HepG2 (cell line): Measurements from ENCODE around the gene TREML4. TPM values are rescaled to one million over a fixed set of nuclear protein-coding genes. Genes with fewer than 3 reads are reported as not detected.

Experiments
- ATAC-seq: fragments of 200-7000 bp; cut with Tn5 transposase; 3 replicates; pipeline ENCODE4 v1.9.1; 2020; ENCODE audit warnings: mild to moderate bottlenecking, moderate library complexity
- BruUV-seq: library from RNA; stranded (reverse); fragments of 400-500 nt; replicated peaks from 2 replicates; lab custom pipeline; 2021; lab: Mats Ljungman, UMichigan
- CTCF ChIA-PET: fragments of 300-600 bp; formaldehyde crosslinking; extraction: SDS; loops from one replicate; lab custom pipeline; 2021; ENCODE audit warnings: low total read pairs, inconsistent platforms, low intra/inter-chr PET ratio; lab: Yijun Ruan, JAX
- POLR2A ChIA-PET: fragments of 350-600 bp; sonication (Branson Sonifier 250); formaldehyde crosslinking; loops from one replicate; lab custom pipeline; 2020; ENCODE audit warnings: antibody characterized with exemption, inconsistent platforms; lab: Yijun Ruan, JAX
- DNase-seq: peaks from one replicate; pipeline ENCODE4 v3.0.0-alpha.2; 2015; ENCODE audit warnings: low spot score
- FAIRE-seq: peaks from 3 replicates; lab custom pipeline; 2011; peaks lifted over from hg19 to GRCh38; lab: Jason Lieb, UNC
- H2AFZ ChIP-seq: one replicate; pipeline ENCODE4 v1.6.1; 2011; ENCODE audit warnings: low read length, inconsistent platforms
- H3K27ac ChIP-seq: fragments of 300-600 bp; 3 replicates; pipeline ENCODE4 v1.8.0; 2011; ENCODE audit warnings: mixed run types, mild to moderate bottlenecking, mixed read lengths, low read length, inconsistent platforms; ENCODE audit not compliant: insufficient read depth; ENCODE audit errors: extremely low read length
- H3K27me3 ChIP-seq, 2 experiments: fragments of 200-600 bp in 1 of 2; 2 replicates in 1 of 2; 3 replicates in 1 of 2; pipeline versions ENCODE4 v1.6.0 to v1.8.0; 2011; ENCODE audit warnings: low read length in 2 of 2, mild to moderate bottlenecking in 2 of 2, moderate library complexity in 2 of 2, inconsistent platforms in 1 of 2; ENCODE audit not compliant: insufficient read depth in 2 of 2, control insufficient read depth in 1 of 2
- H3K36me3 ChIP-seq, 2 experiments: fragments of 200-600 bp in 1 of 2; replicated peaks in 1 of 2; 2 replicates in 1 of 2; 3 replicates in 1 of 2; pipeline versions ENCODE4 v1.5.1 to v1.8.0; 2011; ENCODE audit warnings: low read length in 2 of 2, inconsistent platforms in 1 of 2; ENCODE audit not compliant: insufficient read depth in 2 of 2, control insufficient read depth in 1 of 2
- H3K4me1 ChIP-seq: 2 replicates; pipeline ENCODE4 v1.5.1; 2012; ENCODE audit warnings: low read length, inconsistent platforms; ENCODE audit not compliant: insufficient read depth
- H3K4me2 ChIP-seq: 2 replicates; pipeline ENCODE4 v1.6.0; 2011; ENCODE audit warnings: low read depth, low read length, inconsistent platforms
- H3K4me3 ChIP-seq, 3 experiments: fragments of 200-600 bp in 1 of 3; sonication (generic), shearing (Covaris generic) in 1 of 3; replicated peaks in 1 of 3; 2 replicates each; pipeline ENCODE4 v1.5.1; 2011 to 2016; ENCODE audit warnings: low read length in 3 of 3, inconsistent platforms in 2 of 3, low read depth in 2 of 3, mild to moderate bottlenecking in 2 of 3, control low read depth in 1 of 3, mixed read lengths in 1 of 3; ENCODE audit not compliant: insufficient read depth in 1 of 3
- H3K79me2 ChIP-seq: one replicate; pipeline ENCODE4 v1.6.1; 2011; ENCODE audit warnings: low read length, inconsistent platforms; ENCODE audit not compliant: insufficient read depth
- H3K9ac ChIP-seq: 2 replicates; pipeline ENCODE4 v1.6.0; 2011; ENCODE audit warnings: mild to moderate bottlenecking, low read depth, low read length, inconsistent platforms; ENCODE audit not compliant: insufficient read depth
- H3K9me3 ChIP-seq: 2 replicates; pipeline ENCODE4 v1.5.1; 2012; ENCODE audit warnings: mild to moderate bottlenecking, low read length
- H4K20me1 ChIP-seq: 2 replicates; pipeline ENCODE4 v1.6.0; 2011; ENCODE audit warnings: inconsistent platforms, mild to moderate bottlenecking, low read length, moderate library complexity; ENCODE audit not compliant: insufficient read depth
- CERS6 ChIP-seq: sonication (generic); formaldehyde crosslinking; IDR thresholded peaks from 2 replicates; pipeline ENCODE4 v1.5.0; 2020; ENCODE audit warnings: missing genetic modification reagents
- CTCF ChIP-seq: sonication (generic); formaldehyde crosslinking; IDR thresholded peaks from 2 replicates; pipeline ENCODE4 v1.5.0; 2020; ENCODE audit warnings: mild to moderate bottlenecking, missing genetic modification reagents, moderate library complexity
- GATAD1 ChIP-seq: IDR thresholded peaks from 2 replicates; pipeline ENCODE4 v1.6.1; 2016; ENCODE audit warnings: missing genetic modification reagents, missing compliant biosample characterization
- GFI1 ChIP-seq: sonication (generic); formaldehyde crosslinking; IDR thresholded peaks from 2 replicates; pipeline ENCODE4 v1.5.0; 2020; ENCODE audit warnings: missing genetic modification reagents, mild to moderate bottlenecking, borderline replicate concordance
- GPBP1L1 ChIP-seq: sonication (generic); formaldehyde crosslinking; IDR thresholded peaks from 2 replicates; pipeline ENCODE4 v1.5.0; 2020; ENCODE audit warnings: mild to moderate bottlenecking, missing genetic modification reagents
- HMGA1 ChIP-seq: sonication (generic); formaldehyde crosslinking; conservative IDR thresholded peaks from 2 replicates; pipeline ENCODE4 v1.4.0; 2020; ENCODE audit warnings: missing genetic modification reagents
- KDM5B ChIP-seq: sonication (generic); formaldehyde crosslinking; IDR thresholded peaks from 2 replicates; pipeline ENCODE4 v1.4.0; 2020; ENCODE audit warnings: missing genetic modification reagents, mild to moderate bottlenecking, borderline replicate concordance
- NCOA2 ChIP-seq: sonication (generic); formaldehyde crosslinking; IDR thresholded peaks from 2 replicates; pipeline ENCODE4 v1.8.0; 2022; ENCODE audit warnings: inconsistent platforms
- ONECUT2 ChIP-seq: sonication (generic); formaldehyde crosslinking; IDR thresholded peaks from 2 replicates; pipeline ENCODE4 v1.4.0; 2020; ENCODE audit warnings: missing genetic modification reagents
- PCBP2 ChIP-seq: fragments of 200-400 bp; formaldehyde crosslinking; optimal IDR thresholded peaks from 2 replicates; pipeline ENCODE3; 2018; ENCODE audit warnings: low read length, low read depth; ENCODE audit not compliant: poor library complexity, severe bottlenecking
- POLR2AphosphoS5 ChIP-seq: IDR thresholded peaks from 2 replicates; pipeline ENCODE4 v1.6.1; 2012; ENCODE audit warnings: low read depth, low read length
- RXRA ChIP-seq: sonication (generic); formaldehyde crosslinking; IDR thresholded peaks from 2 replicates; pipeline ENCODE4 v1.5.1; 2020; ENCODE audit warnings: missing genetic modification reagents
- SNAPC2 ChIP-seq: sonication (generic); formaldehyde crosslinking; IDR thresholded peaks from 2 replicates; pipeline ENCODE4 v1.8.1; 2022; ENCODE audit warnings: mild to moderate bottlenecking, missing genetic modification reagents
- TSC22D2 ChIP-seq: sonication (generic); formaldehyde crosslinking; IDR thresholded peaks from 2 replicates; pipeline ENCODE4 v1.5.1; 2020; ENCODE audit warnings: missing genetic modification reagents, mild to moderate bottlenecking, borderline replicate concordance
- ZKSCAN1 ChIP-seq: fragments of 150-350 bp; IDR thresholded peaks from 2 replicates; pipeline ENCODE4 v1.6.1; 2014; ENCODE audit warnings: low read length
- ZNF101 ChIP-seq: sonication (generic); formaldehyde crosslinking; IDR thresholded peaks from 2 replicates; pipeline ENCODE4 v1.4.0; 2020; ENCODE audit warnings: mild to moderate bottlenecking, low read depth, missing genetic modification reagents, borderline replicate concordance
- WGBS: methylation state at CpG from one replicate; pipeline ENCODE4 v1.1.6; 2017; ENCODE audit warnings: low lambda C conversion rate; 5-methylcytosine and 5-hydroxymethylcytosine counted together
- in situ Hi-C: cut with HindIII; loops from 2 replicates; pipeline ENCODE4 v1.10.0; 2017; ENCODE audit warnings: low pct_unique_long_range_greater_than_20kb; ENCODE audit not compliant: extremely low pct_ligation_motif_present
- intact Hi-C: fragments of 100-400 bp; cut with micrococcal nuclease; formaldehyde crosslinking; loops from one replicate; pipeline ENCODE4 v1.10.0; 2022; ENCODE audit not compliant: unreplicated experiment
- polyA plus RNA-seq, 8 experiments: library from polyadenylated mRNA; depleted of rRNA in 3 of 8; stranded (reverse) in 7 of 8; unstranded in 1 of 8; fragments of >200 nt; fragmentation: Illumina TruSeq in 4 of 8; extraction: Trizol in 4 of 8; gene quantifications; 2 replicates each; pipeline versions ENCODE4 v1.2.1 to v1.2.3, GENCODE V29; 2011 to 2016; ENCODE audit warnings: low read depth in 4 of 8, missing spikeins in 1 of 8, mixed read lengths in 1 of 8; ENCODE audit not compliant: insufficient read depth in 1 of 8
- total RNA-seq, 5 experiments: library from RNA; depleted of rRNA; stranded (reverse); fragments of >200 nt; fragmentation: Illumina TruSeq; extraction: Trizol; gene quantifications; 2 replicates each; pipeline ENCODE4 v1.2.3, GENCODE V29; 2016; ENCODE audit warnings: low read depth in 1 of 5

The TREML4 gene
- total and polyA plus RNA-seq, 2 of the 13 experiments (the other 11 are each of a cell fraction or from before 2014, with no cell fraction given) = not detected

- H2AFZ ChIP-seq = no peak overlapping the region
- no peak for DNase-seq
- no peaks in the 10 kb centered on the region for H3K9me3 ChIP-seq
- in situ Hi-C loops = no loop called here
- H3K4me2 ChIP-seq = no peak overlapping the region
- no TSS peak for BruUV-seq
- WGBS = 2% methylated on average over 1 of the region's 1 CpG
- TF ChIP-seq NCOA2 (CRISPR knock-in tag) (no peak), GATAD1 (CRISPR knock-in tag) (no peak), SNAPC2 (no peak), POLR2AphosphoS5 (no peak), TSC22D2 (CRISPR knock-in tag) (no peak), ONECUT2 (CRISPR knock-in tag) (no peak)
- TF ChIP-seq, all 625 proteins: peak for 0
- H3K27ac ChIP-seq = no peak overlapping the region
- CTCF ChIA-PET = no interaction called here
- no peaks in the 10 kb centered on the region for H3K4me1 ChIP-seq
- H3K9ac ChIP-seq = no peak overlapping the region
- no peaks in the 10 kb centered on the region for H4K20me1 ChIP-seq
- intact Hi-C loops = no loop called here
- FAIRE-seq (no peak), ATAC-seq (no peak)
- POLR2A ChIA-PET = no interaction called here
- H3K27me3 ChIP-seq = peaks cover 0 to 3% of the 10 kb centered on the region in 2 experiments; a peak in 2 of 5 replicates
- no peaks in the 10 kb centered on the region for H3K36me3 ChIP-seq
- no peak overlapping the region for H3K4me3 ChIP-seq
- no peaks in the 10 kb centered on the region for H3K79me2 ChIP-seq
These were observed 24.0 kb upstream of the TREML4 start for GRCh38 chr6:41204156-41204555.

- Histone ChIP-seq H3K27me3 (peaks cover 0 to 10% of the 10 kb centered on the region in 2 experiments; a peak in 2 of 5 replicates), H3K4me3 (no peak overlapping the region), H3K4me2 (no peak overlapping the region), H3K36me3 (no peaks in the 10 kb centered on the region), H3K9ac (no peak overlapping the region), H2AFZ (no peak overlapping the region), H3K9me3 (no peaks in the 10 kb centered on the region), H3K4me1 (no peaks in the 10 kb centered on the region), H4K20me1 (no peaks in the 10 kb centered on the region), H3K79me2 (no peaks in the 10 kb centered on the region), H3K27ac (no peak overlapping the region)
- 40% methylated on average over 7 of the region's 7 CpGs for WGBS
- POLR2A ChIA-PET = no interaction called here
- DNase-seq (no peak), FAIRE-seq (no peak), ATAC-seq (no peak)
- BruUV-seq = no TSS peak
- intact Hi-C loops = no loop called here
- in situ Hi-C loops = no loop called here
- CTCF ChIA-PET = no interaction called here
- TF ChIP-seq HMGA1 (CRISPR knock-in tag) = no peak
- no peak for TF ChIP-seq CERS6 (CRISPR knock-in tag)
- no peak for TF ChIP-seq ZNF101
- no peak for TF ChIP-seq KDM5B
- TF ChIP-seq GPBP1L1 (CRISPR knock-in tag) = no peak
- TF ChIP-seq GFI1 (CRISPR knock-in tag) = no peak
- TF ChIP-seq CTCF (CRISPR knock-in tag) = no peak
- no peak for TF ChIP-seq RXRA (CRISPR knock-in tag)
- TF ChIP-seq PCBP2 = no peak
- no peak for TF ChIP-seq ZKSCAN1
These were observed 19.6 kb upstream of the TREML4 start for GRCh38 chr6:41208439-41209106.
